A549 (cell line): ENCODE measurements around the gene GPATCH1. TPM values are rescaled to one million over a fixed set of nuclear protein-coding genes. Genes with fewer than 3 reads are reported as not detected.
A peak's percentile ranks its signal among the peaks of the same experiment; 100 is the strongest.

ENCODE experiments used
- ATAC-seq, 2 experiments: fragments of 200-7000 bp in 1 of 2; fragments of >200 bp in 1 of 2; cut with Nextera tagmentation in 1 of 2; cut with Tn5 transposase in 1 of 2; 3 replicates each; pipeline versions ENCODE4 v1.8.0 to v1.9.1; 2018 to 2020; ENCODE audit warnings: mild to moderate bottlenecking in 1 of 2, moderate library complexity in 1 of 2
- CTCF ChIA-PET: fragments of 300-600 bp; sonication (Branson Sonifier 250); formaldehyde crosslinking; extraction: SDS; loops from one replicate; lab custom pipeline; 2021; ENCODE audit warnings: antibody characterized with exemption, inconsistent platforms; lab: Yijun Ruan, JAX
- POLR2A ChIA-PET: fragments of 350-600 bp; formaldehyde crosslinking; extraction: SDS; loops from one replicate; lab custom pipeline; 2021; ENCODE audit warnings: antibody characterized with exemption, inconsistent platforms; lab: Yijun Ruan, JAX
- DNase-seq, 2 experiments: peaks; one replicate each; pipeline versions ENCODE4 v3.0.0 to v3.0.0-alpha.2; 2011 to 2016; ENCODE audit warnings: low read depth in 1 of 2, low spot score in 1 of 2
- FAIRE-seq: peaks from 2 replicates; lab custom pipeline; 2011; peaks lifted over from hg19 to GRCh38; lab: Jason Lieb, UNC
- H3K27ac ChIP-seq, 2 experiments: fragments of >200 bp; sonication (Bioruptor Twin); formaldehyde crosslinking; 3 replicates each; pipeline ENCODE4 v1.5.1; 2016 to 2017
- H3K4me1 ChIP-seq: fragments of >200 bp; sonication (Bioruptor Twin); formaldehyde crosslinking; 3 replicates; pipeline ENCODE4 v1.6.1; 2016
- H3K4me2 ChIP-seq: fragments of >200 bp; sonication (Bioruptor Twin); formaldehyde crosslinking; 3 replicates; pipeline ENCODE4 v1.6.1; 2016
- H3K4me3 ChIP-seq: fragments of >200 bp; sonication (Bioruptor Twin); formaldehyde crosslinking; 3 replicates; pipeline ENCODE4 v1.5.1; 2016
- H3K9me3 ChIP-seq: fragments of >200 bp; sonication (Bioruptor Twin); formaldehyde crosslinking; 3 replicates; pipeline ENCODE4 v1.6.1; 2016
- BHLHE40 ChIP-seq: IDR thresholded peaks from 2 replicates; pipeline ENCODE4 v1.6.1; 2012; ENCODE audit warnings: low read depth, low read length, inconsistent platforms
- CBX8 ChIP-seq: fragments of 200-600 bp; sonication (generic); IDR thresholded peaks from 2 replicates; pipeline ENCODE4 v1.6.1; 2016
- CEBPB ChIP-seq, 2 experiments: fragments of >200 bp in 1 of 2; sonication (Bioruptor Twin) in 1 of 2; formaldehyde crosslinking in 1 of 2; IDR thresholded peaks; 2 replicates each; pipeline ENCODE4 v1.6.1; 2012 to 2016
- EHMT2 ChIP-seq: fragments of 200-600 bp; sonication (generic); IDR thresholded peaks from 2 replicates; pipeline ENCODE4 v1.6.1; 2016; ENCODE audit warnings: antibody characterized with exemption, low read depth, mild to moderate bottlenecking, moderate library complexity
- EP300 ChIP-seq, 2 experiments: fragments of >200 bp; sonication (Bioruptor Twin); formaldehyde crosslinking; IDR thresholded peaks; 2 replicates in 1 of 2; 3 replicates in 1 of 2; pipeline ENCODE4 v1.6.1; 2016 to 2017
- FOSL2 ChIP-seq, 2 experiments: fragments of 450-650 bp in 1 of 2; fragments of >200 bp in 1 of 2; sonication (Bioruptor Twin) in 1 of 2; formaldehyde crosslinking; IDR thresholded peaks; 2 replicates each; pipeline versions ENCODE4 v1.5.0 to v1.6.1; 2016 to 2020; ENCODE audit warnings: mild to moderate bottlenecking in 1 of 2, moderate library complexity in 1 of 2
- GATA3 ChIP-seq: IDR thresholded peaks from 2 replicates; pipeline ENCODE4 v1.6.1; 2012; ENCODE audit warnings: borderline replicate concordance
- HOXB13 ChIP-seq: fragments of 250-450 bp; sonication (Bioruptor Pico); IDR thresholded peaks from 2 replicates; pipeline ENCODE4 v1.5.0; 2020; ENCODE audit warnings: low read depth, mild to moderate bottlenecking, moderate library complexity
- HOXB5 ChIP-seq: fragments of 250-450 bp; sonication (Bioruptor Pico); IDR thresholded peaks from 2 replicates; pipeline ENCODE4 v1.5.0; 2020; ENCODE audit warnings: mild to moderate bottlenecking, moderate library complexity
- NFE2L2 ChIP-seq: fragments of 150-350 bp; conservative IDR thresholded peaks from 2 replicates; pipeline ENCODE4 v1.6.1; 2014; ENCODE audit warnings: low read length
- POLR2A ChIP-seq: IDR thresholded peaks from 2 replicates; pipeline ENCODE4 v1.6.1; 2012; ENCODE audit warnings: mild to moderate bottlenecking, low read length
- POLR2AphosphoS2 ChIP-seq: conservative IDR thresholded peaks from 2 replicates; pipeline ENCODE4 v1.6.1; 2012; ENCODE audit warnings: low read length, improper control_type of control experiment, inconsistent platforms
- RAD21 ChIP-seq, 2 experiments: fragments of >200 bp in 1 of 2; sonication (Bioruptor Twin) in 1 of 2; formaldehyde crosslinking in 1 of 2; IDR thresholded peaks in 1 of 2; conservative IDR thresholded peaks in 1 of 2; 2 replicates in 1 of 2; 3 replicates in 1 of 2; pipeline ENCODE4 v1.6.1; 2012 to 2018; ENCODE audit warnings: inconsistent platforms in 1 of 2
- RARB ChIP-seq: fragments of 250-450 bp; sonication (Bioruptor Pico); IDR thresholded peaks from 2 replicates; pipeline ENCODE4 v1.8.0; 2021; ENCODE audit warnings: mild to moderate bottlenecking, moderate library complexity
- RCOR1 ChIP-seq: fragments of 150-350 bp; IDR thresholded peaks from 2 replicates; pipeline ENCODE4 v1.6.1; 2014; ENCODE audit warnings: antibody characterized with exemption, low read length, low read depth
- SMC3 ChIP-seq: fragments of >200 bp; sonication (Bioruptor Twin); formaldehyde crosslinking; IDR thresholded peaks from 3 replicates; pipeline ENCODE4 v1.6.1; 2018; ENCODE audit warnings: inconsistent platforms
- TP53 ChIP-seq: fragments of 250-450 bp; sonication (Bioruptor Pico); IDR thresholded peaks from 2 replicates; pipeline ENCODE4 v1.5.0; 2021; ENCODE audit warnings: mild to moderate bottlenecking, moderate library complexity
- ZC3H11A ChIP-seq: fragments of 450-650 bp; IDR thresholded peaks from 2 replicates; pipeline ENCODE4 v1.6.1; 2014; ENCODE audit warnings: antibody characterized with exemption, mild to moderate bottlenecking
- ZFP36 ChIP-seq: fragments of 450-650 bp; IDR thresholded peaks from 2 replicates; pipeline ENCODE4 v1.6.1; 2014; ENCODE audit warnings: borderline replicate concordance; ENCODE audit not compliant: partially characterized antibody
- WGBS: methylation state at CpG from one replicate; pipeline ENCODE4 v1.1.6; 2017; ENCODE audit errors: missing lambda C conversion rate; 5-methylcytosine and 5-hydroxymethylcytosine counted together
- polyA plus RNA-seq, 4 experiments: library from polyadenylated mRNA; depleted of rRNA in 3 of 4; stranded (reverse); fragments of >200 nt; fragmentation: RNase III in 1 of 4; extraction: RNeasy Plus Mini Kit Qiagen cat#74134 plus additional on column Dnase treatment in 1 of 4; gene quantifications; 2 replicates in 3 of 4; 3 replicates in 1 of 4; pipeline ENCODE4 v1.2.3, GENCODE V29; 2011 to 2017
- TF ChIP-seq, protein P1 (sequence below): fragments of >200 bp; sonication (Bioruptor Twin); formaldehyde crosslinking; IDR thresholded peaks from 2 replicates; pipeline ENCODE4 v1.6.1; 2016
- TF ChIP-seq, protein P2 (sequence below): fragments of >200 bp; sonication (Bioruptor Twin); formaldehyde crosslinking; IDR thresholded peaks from 3 replicates; pipeline ENCODE4 v1.6.1; 2016
- TF ChIP-seq, protein P3 (sequence below): IDR thresholded peaks from 2 replicates; pipeline ENCODE4 v1.6.1; 2012
- TF ChIP-seq, protein P4 (sequence below): IDR thresholded peaks from 2 replicates; pipeline ENCODE4 v1.6.1; 2012; ENCODE audit warnings: low read depth, borderline replicate concordance
- TF ChIP-seq, protein P5 (sequence below): IDR thresholded peaks from 2 replicates; pipeline ENCODE4 v1.6.1; 2012
- TF ChIP-seq, protein P6 (sequence below): fragments of 200-600 bp; sonication (generic); IDR thresholded peaks from 2 replicates; pipeline ENCODE4 v1.6.1; 2016; ENCODE audit warnings: antibody characterized with exemption, mild to moderate bottlenecking, moderate library complexity
- TF ChIP-seq, protein P7 (sequence below): fragments of 450-650 bp; IDR thresholded peaks from 2 replicates; pipeline ENCODE4 v1.6.1; 2014; ENCODE audit warnings: antibody characterized with exemption

Gene GPATCH1
- polyA plus RNA-seq, 2 of the 4 experiments (the other 2 are of a cell fraction): 12.1 to 24.2 TPM

DNA sequence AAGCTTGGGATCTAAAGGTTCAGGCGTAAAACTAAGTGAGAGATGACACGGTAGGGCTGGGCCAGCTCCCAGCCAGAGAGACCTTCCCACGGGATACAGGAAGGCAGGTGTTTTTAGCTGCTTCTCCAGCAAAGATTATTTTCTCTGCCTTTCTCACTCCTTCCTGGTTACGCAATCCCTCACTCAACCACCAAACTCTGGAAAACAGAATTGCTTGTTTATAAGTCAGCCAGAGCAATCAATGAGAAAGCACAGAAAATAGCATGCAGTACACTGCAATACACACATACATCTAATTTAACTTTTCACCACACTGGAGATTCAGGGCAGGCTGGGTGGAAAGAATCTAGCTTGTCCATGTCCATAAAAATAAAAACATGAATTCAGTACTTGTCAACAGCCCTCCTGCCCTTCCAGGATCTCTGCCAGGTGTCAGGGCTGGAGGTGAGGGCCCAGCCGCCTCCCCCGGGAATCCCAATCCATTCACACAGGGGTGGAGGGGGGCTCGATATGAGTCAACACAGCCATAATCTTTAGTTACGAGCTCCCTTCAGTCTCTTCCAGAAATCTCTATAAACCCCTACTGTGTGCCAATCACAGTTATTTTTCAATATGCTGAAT is 28.5 kb upstream of the GPATCH1 start:
- ATAC-seq: peak; percentile 19 to 45
- FAIRE-seq: peak; percentile 82
- Histone ChIP-seq H3K4me3 (no peak overlapping the region), H3K27ac (peak overlapping the region; percentile 49 to 77), H3K4me1 (peaks cover 88% of the 10 kb centered on the region), H3K4me2 (peak overlapping the region; percentile 64), H3K9me3 (no peaks in the 10 kb centered on the region)
- POLR2A ChIA-PET: interaction anchor here (0.7 to 1.7 kb wide), 3 partner anchors 11 to 251 kb away, joined by 4 to 13 read pairs (median 12); partner anchors contain the start of gene RHPN2
- DNase-seq: peak in 1 of 2 experiments; percentile 66
- CTCF ChIA-PET: interaction anchor here (1.0 to 3.8 kb wide), 11 partner anchors 9 to 131 kb away, joined by 3 to 17 read pairs (median 4); no protein-coding TSS in a partner anchor
- TF ChIP-seq RARB (CRISPR knock-in tag) (no peak), HOXB13 (no peak), TP53 (CRISPR knock-in tag) (peak; percentile 56; the same call in 1 of the 2 replicates), HOXB5 (CRISPR knock-in tag) (no peak), SMC3 (peak; percentile 32; the same call in 2 of the 3 replicates), POLR2A (no peak), FOSL2 (IDR thresholded peaks at IDR 0.05) (no peak), FOSL2 (CRISPR knock-in tag; IDR thresholded peaks at IDR 0.05) (peak; percentile 13; the same call in 1 of the 2 replicates), NFE2L2 (no peak), CEBPB (IDR thresholded peaks at IDR 0.05) (peak; percentile 100), GATA3 (no peak)
- TF ChIP-seq, protein P1, sequence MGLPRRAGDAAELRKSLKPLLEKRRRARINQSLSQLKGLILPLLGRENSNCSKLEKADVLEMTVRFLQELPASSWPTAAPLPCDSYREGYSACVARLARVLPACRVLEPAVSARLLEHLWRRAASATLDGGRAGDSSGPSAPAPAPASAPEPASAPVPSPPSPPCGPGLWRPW: 0 out of 2 replicates have a peak, but pooled peaks have one; percentile 34
- TF ChIP-seq, protein P2, sequence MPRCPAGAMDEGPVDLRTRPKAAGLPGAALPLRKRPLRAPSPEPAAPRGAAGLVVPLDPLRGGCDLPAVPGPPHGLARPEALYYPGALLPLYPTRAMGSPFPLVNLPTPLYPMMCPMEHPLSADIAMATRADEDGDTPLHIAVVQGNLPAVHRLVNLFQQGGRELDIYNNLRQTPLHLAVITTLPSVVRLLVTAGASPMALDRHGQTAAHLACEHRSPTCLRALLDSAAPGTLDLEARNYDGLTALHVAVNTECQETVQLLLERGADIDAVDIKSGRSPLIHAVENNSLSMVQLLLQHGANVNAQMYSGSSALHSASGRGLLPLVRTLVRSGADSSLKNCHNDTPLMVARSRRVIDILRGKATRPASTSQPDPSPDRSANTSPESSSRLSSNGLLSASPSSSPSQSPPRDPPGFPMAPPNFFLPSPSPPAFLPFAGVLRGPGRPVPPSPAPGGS: no peak
- WGBS: 34% methylated on average over 8 of the region's 8 CpGs

DNA sequence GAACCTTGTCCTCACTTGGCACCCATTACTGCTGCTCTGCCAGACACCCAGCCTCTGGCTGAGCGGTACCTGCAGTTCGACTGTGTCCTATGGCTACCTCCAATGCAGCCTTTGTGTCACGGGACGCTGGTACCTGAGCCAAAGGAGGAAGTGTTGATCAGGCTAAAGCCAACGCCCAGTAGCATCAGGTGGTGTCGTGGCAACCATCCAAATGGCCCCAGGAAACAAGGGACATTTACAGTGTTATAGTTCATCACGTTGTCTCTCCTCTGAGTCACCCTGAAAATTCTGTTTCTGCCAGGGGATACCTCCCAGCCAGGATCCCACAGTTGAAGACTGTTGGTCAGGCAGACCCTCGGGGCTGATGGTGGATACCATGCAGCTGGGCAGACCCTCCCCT is 26.4 kb upstream of the GPATCH1 start:
- CTCF ChIA-PET: interaction anchor here (0.7 to 3.6 kb wide), 4 partner anchors 45 to 130 kb away, joined by 3 to 16 read pairs (median 4); no protein-coding TSS in a partner anchor
- WGBS: 42% methylated on average over 8 of the region's 8 CpGs
- Histone ChIP-seq H3K4me2 (peak overlapping the region; percentile 45), H3K4me1 (peaks cover 74% of the 10 kb centered on the region), H3K27ac (peak overlapping the region; percentile 53 to 77), H3K9me3 (no peaks in the 10 kb centered on the region), H3K4me3 (no peak overlapping the region)
- FAIRE-seq (peak; percentile 98), ATAC-seq (peak; percentile 19 to 58), DNase-seq (peak in 1 of 2 experiments; percentile 85)
- POLR2A ChIA-PET: interaction anchor here (1.2 to 2.0 kb wide), 2 partner anchors 10 to 13 kb away, joined by 6 to 16 read pairs; partner anchors contain the start of gene RHPN2
- TF ChIP-seq, protein P3, sequence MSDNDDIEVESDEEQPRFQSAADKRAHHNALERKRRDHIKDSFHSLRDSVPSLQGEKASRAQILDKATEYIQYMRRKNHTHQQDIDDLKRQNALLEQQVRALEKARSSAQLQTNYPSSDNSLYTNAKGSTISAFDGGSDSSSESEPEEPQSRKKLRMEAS: 0 out of 2 replicates have a peak, but pooled peaks have one; percentile 22
- no peak for TF ChIP-seq GATA3
- no peak for TF ChIP-seq ZC3H11A
- TF ChIP-seq POLR2AphosphoS2: 0 out of 2 replicates have a peak, but pooled peaks have one; percentile 35
- 0 out of 5 replicates have a peak, but pooled peaks of 1 of the 2 experiments have one; percentile 18 for TF ChIP-seq RAD21 (conservative IDR thresholded peaks at IDR 0.05 in 1 of 2, IDR thresholded peaks at IDR 0.05 in 1 of 2)
- no peak for TF ChIP-seq RCOR1
- TF ChIP-seq, protein P4, sequence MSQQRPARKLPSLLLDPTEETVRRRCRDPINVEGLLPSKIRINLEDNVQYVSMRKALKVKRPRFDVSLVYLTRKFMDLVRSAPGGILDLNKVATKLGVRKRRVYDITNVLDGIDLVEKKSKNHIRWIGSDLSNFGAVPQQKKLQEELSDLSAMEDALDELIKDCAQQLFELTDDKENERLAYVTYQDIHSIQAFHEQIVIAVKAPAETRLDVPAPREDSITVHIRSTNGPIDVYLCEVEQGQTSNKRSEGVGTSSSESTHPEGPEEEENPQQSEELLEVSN: no peak
- TF ChIP-seq, protein P5, sequence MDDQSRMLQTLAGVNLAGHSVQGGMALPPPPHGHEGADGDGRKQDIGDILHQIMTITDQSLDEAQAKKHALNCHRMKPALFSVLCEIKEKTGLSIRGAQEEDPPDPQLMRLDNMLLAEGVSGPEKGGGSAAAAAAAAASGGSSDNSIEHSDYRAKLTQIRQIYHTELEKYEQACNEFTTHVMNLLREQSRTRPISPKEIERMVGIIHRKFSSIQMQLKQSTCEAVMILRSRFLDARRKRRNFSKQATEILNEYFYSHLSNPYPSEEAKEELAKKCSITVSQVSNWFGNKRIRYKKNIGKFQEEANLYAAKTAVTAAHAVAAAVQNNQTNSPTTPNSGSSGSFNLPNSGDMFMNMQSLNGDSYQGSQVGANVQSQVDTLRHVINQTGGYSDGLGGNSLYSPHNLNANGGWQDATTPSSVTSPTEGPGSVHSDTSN: no peak
- TF ChIP-seq HOXB13: no peak
- TF ChIP-seq, protein P6, sequence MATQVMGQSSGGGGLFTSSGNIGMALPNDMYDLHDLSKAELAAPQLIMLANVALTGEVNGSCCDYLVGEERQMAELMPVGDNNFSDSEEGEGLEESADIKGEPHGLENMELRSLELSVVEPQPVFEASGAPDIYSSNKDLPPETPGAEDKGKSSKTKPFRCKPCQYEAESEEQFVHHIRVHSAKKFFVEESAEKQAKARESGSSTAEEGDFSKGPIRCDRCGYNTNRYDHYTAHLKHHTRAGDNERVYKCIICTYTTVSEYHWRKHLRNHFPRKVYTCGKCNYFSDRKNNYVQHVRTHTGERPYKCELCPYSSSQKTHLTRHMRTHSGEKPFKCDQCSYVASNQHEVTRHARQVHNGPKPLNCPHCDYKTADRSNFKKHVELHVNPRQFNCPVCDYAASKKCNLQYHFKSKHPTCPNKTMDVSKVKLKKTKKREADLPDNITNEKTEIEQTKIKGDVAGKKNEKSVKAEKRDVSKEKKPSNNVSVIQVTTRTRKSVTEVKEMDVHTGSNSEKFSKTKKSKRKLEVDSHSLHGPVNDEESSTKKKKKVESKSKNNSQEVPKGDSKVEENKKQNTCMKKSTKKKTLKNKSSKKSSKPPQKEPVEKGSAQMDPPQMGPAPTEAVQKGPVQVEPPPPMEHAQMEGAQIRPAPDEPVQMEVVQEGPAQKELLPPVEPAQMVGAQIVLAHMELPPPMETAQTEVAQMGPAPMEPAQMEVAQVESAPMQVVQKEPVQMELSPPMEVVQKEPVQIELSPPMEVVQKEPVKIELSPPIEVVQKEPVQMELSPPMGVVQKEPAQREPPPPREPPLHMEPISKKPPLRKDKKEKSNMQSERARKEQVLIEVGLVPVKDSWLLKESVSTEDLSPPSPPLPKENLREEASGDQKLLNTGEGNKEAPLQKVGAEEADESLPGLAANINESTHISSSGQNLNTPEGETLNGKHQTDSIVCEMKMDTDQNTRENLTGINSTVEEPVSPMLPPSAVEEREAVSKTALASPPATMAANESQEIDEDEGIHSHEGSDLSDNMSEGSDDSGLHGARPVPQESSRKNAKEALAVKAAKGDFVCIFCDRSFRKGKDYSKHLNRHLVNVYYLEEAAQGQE: no peak
- peak in 1 of 2 experiments; percentile 14; a peak in 1 of 5 replicates for TF ChIP-seq EP300 (IDR thresholded peaks at IDR 0.05)
- TF ChIP-seq BHLHE40: no peak
- TF ChIP-seq EHMT2: no peak
- TF ChIP-seq FOSL2 (IDR thresholded peaks at IDR 0.05): 0 out of 2 replicates have a peak, but pooled peaks have one; percentile 33
- TF ChIP-seq FOSL2 (CRISPR knock-in tag; IDR thresholded peaks at IDR 0.05): peak; percentile 61
- TF ChIP-seq SMC3: no peak
- no peak for TF ChIP-seq CBX8
- TF ChIP-seq, protein P7, sequence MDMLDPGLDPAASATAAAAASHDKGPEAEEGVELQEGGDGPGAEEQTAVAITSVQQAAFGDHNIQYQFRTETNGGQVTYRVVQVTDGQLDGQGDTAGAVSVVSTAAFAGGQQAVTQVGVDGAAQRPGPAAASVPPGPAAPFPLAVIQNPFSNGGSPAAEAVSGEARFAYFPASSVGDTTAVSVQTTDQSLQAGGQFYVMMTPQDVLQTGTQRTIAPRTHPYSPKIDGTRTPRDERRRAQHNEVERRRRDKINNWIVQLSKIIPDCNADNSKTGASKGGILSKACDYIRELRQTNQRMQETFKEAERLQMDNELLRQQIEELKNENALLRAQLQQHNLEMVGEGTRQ: peak; percentile 70
- no peak for TF ChIP-seq ZFP36
